Activated T-cell treated with anti-CD3 and anti-CD28 coated beads for 24 hours (primary cell): ENCODE data around the gene DHRS4L2.
"Not testable (repeated sequence)": the region's sequence is repeated elsewhere in the genome, so short reads cannot be mapped to it uniquely, and the experiment has no call there.

ENCODE experiments used
- DNase-seq: peaks from one replicate; pipeline ENCODE4 v3.0.0-alpha.2; 2020; ENCODE audit warnings: low read depth

DHRS4L2 gene

GRCh38 chr14:23973178-23973577 is 15.6 kb upstream of the DHRS4L2 start:
- not testable (repeated sequence) for DNase-seq

- not testable (repeated sequence) for DNase-seq
Observed at GRCh38 chr14:23974041-23974440, 14.7 kb upstream of the DHRS4L2 start.

- DNase-seq = not testable (repeated sequence)
Observed at GRCh38 chr14:23977208-23977607, 11.5 kb upstream of the DHRS4L2 start.

GRCh38 chr14:23981951-23982813 is 6.5 kb upstream of the DHRS4L2 start:
- DNase-seq = not testable (repeated sequence)

GRCh38 chr14:23984891-23985602 is 3.7 kb upstream of the DHRS4L2 start:
- no peak for DNase-seq

GRCh38 chr14:23988223-23988606 is 514 bp upstream of the DHRS4L2 start:
- DNase-seq = not testable (repeated sequence)

- not testable (repeated sequence) for DNase-seq
Observed at GRCh38 chr14:23989734-23990445, 1.2 kb downstream of the DHRS4L2 start.

GRCh38 chr14:23990961-23991360 is 2.2 kb downstream of the DHRS4L2 start:
- not testable (repeated sequence) for DNase-seq

- DNase-seq = not testable (repeated sequence)
Observed at GRCh38 chr14:23993042-23993441, 4.3 kb downstream of the DHRS4L2 start.

- DNase-seq = not testable (repeated sequence)
Observed at GRCh38 chr14:23996009-23996408, 7.3 kb downstream of the DHRS4L2 start.

GRCh38 chr14:23996825-23997224 is 8.1 kb downstream of the DHRS4L2 start:
- not testable (repeated sequence) for DNase-seq

- DNase-seq = not testable (repeated sequence)
Observed at GRCh38 chr14:23999640-24000039, 10.9 kb downstream of the DHRS4L2 start.

GRCh38 chr14:24001078-24001477 is 12.3 kb downstream of the DHRS4L2 start:
- DNase-seq = not testable (repeated sequence)

- DNase-seq = not testable (repeated sequence)
Observed at GRCh38 chr14:24001679-24002078, 12.9 kb downstream of the DHRS4L2 start.

- DNase-seq = not testable (repeated sequence)
Observed at GRCh38 chr14:24006471-24006816, 17.7 kb downstream of the DHRS4L2 start.

GRCh38 chr14:24006817-24007652 is 18.3 kb downstream of the DHRS4L2 start:
- peak; percentile 58 for DNase-seq

GRCh38 chr14:24011051-24011450 is 22.3 kb downstream of the DHRS4L2 start:
- DNase-seq = no peak

GRCh38 chr14:24012726-24013273 is 24.1 kb downstream of the DHRS4L2 start:
- not testable (repeated sequence) for DNase-seq

- peak; percentile 44 for DNase-seq
Observed at GRCh38 chr14:24013654-24014514, 25.2 kb downstream of the DHRS4L2 start.

- not testable (repeated sequence) for DNase-seq
Observed at GRCh38 chr14:24015745-24016144, 27.0 kb downstream of the DHRS4L2 start.
